ENCODE data around the gene ADGRG7.

ADGRG7 gene

GRCh38 chr3:100602506-100603444 is 6.6 kb upstream of the ADGRG7 start:
- no peak for DNase-seq

- DNase-seq, result peak in 1 of 2 donors; percentile 5
Observed at GRCh38 chr3:100603469-100603868, 5.9 kb upstream of the ADGRG7 start.

- no peak for DNase-seq
Observed at GRCh38 chr3:100605358-100605757, 4.0 kb upstream of the ADGRG7 start.

- no peak for DNase-seq
Observed at GRCh38 chr3:100606894-100607512, 2.4 kb upstream of the ADGRG7 start.

GRCh38 chr3:100609963-100610362 is 562 bp downstream of the ADGRG7 start:
- no peak for DNase-seq

- DNase-seq, result no peak
Observed at GRCh38 chr3:100611221-100611620, 1.8 kb downstream of the ADGRG7 start.

GRCh38 chr3:100613721-100614390 is 4.5 kb downstream of the ADGRG7 start:
- no peak for DNase-seq

- no peak for DNase-seq
Observed at GRCh38 chr3:100614941-100615340, 5.5 kb downstream of the ADGRG7 start.

- no peak for DNase-seq
Observed at GRCh38 chr3:100615684-100616083, 6.3 kb downstream of the ADGRG7 start.

- DNase-seq, result no peak
Observed at GRCh38 chr3:100621251-100621650, 11.8 kb downstream of the ADGRG7 start.

GRCh38 chr3:100627491-100627890 is 18.1 kb downstream of the ADGRG7 start:
- no peak for DNase-seq

- no peak for DNase-seq
Observed at GRCh38 chr3:100629421-100630127, 20.2 kb downstream of the ADGRG7 start.

- no peak for DNase-seq
Observed at GRCh38 chr3:100630664-100631063, 21.3 kb downstream of the ADGRG7 start.

GRCh38 chr3:100631236-100631635 is 21.8 kb downstream of the ADGRG7 start:
- DNase-seq, result no peak

GRCh38 chr3:100634493-100635272 is 25.3 kb downstream of the ADGRG7 start:
- no peak for DNase-seq

- DNase-seq, result no peak
Observed at GRCh38 chr3:100635273-100635701, 25.9 kb downstream of the ADGRG7 start.

GRCh38 chr3:100637197-100637631 is 27.8 kb downstream of the ADGRG7 start:
- DNase-seq, result peak in 1 of 2 donors; percentile 10

GRCh38 chr3:100640633-100641032 is 31.2 kb downstream of the ADGRG7 start:
- DNase-seq, result no peak

- DNase-seq, result no peak
Observed at GRCh38 chr3:100641471-100642032, 32.2 kb downstream of the ADGRG7 start.

GRCh38 chr3:100645913-100646312 is 36.5 kb downstream of the ADGRG7 start:
- no peak for DNase-seq

- DNase-seq, result no peak
Observed at GRCh38 chr3:100647171-100647570, 37.8 kb downstream of the ADGRG7 start.

- no peak for DNase-seq
Observed at GRCh38 chr3:100647657-100648056, 38.3 kb downstream of the ADGRG7 start.
